NOMO-1 treated with DMSO at 0.1 percent for 48 hours (cell line): ENCODE data around the gene SLC25A21.
A peak's percentile ranks its signal among the peaks of the same experiment; 100 is the strongest.

Experiments used
- DNase-seq: peaks from one replicate; lab custom pipeline; 2025; ENCODE audit not compliant: unreplicated experiment; lab: John Stamatoyannopoulos, UW

Gene SLC25A21

DNA sequence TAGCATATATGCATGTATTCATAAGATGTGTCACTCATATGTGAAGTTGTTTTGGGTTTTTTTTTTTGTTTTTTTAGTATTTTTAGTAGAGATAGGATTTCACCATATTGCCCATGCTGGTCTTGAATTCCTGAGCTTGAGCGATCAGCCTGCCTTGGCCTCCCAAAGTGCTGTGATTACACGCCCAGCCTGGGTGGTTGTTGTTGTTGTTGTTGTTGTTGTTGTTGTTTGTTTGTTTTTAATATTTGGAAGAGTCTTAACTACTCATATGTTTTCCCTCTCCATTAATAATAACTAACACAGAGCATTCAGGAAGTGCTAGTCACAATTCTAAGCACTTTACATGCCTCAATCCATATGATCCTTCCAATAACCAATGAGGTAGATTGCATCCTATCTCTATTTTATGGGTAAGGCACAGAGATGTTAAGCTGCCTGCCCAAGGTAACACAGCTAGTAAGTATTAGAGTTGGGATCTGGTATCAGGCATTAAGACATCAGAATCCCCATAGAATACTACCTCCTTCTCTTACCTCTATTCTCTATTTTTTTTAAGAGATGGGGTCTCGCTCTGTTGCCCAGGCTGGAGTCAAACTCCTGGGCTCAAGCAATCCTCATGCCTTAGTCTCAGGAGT is 27.6 kb downstream of the SLC25A21 start:
- no peak for DNase-seq

DNA sequence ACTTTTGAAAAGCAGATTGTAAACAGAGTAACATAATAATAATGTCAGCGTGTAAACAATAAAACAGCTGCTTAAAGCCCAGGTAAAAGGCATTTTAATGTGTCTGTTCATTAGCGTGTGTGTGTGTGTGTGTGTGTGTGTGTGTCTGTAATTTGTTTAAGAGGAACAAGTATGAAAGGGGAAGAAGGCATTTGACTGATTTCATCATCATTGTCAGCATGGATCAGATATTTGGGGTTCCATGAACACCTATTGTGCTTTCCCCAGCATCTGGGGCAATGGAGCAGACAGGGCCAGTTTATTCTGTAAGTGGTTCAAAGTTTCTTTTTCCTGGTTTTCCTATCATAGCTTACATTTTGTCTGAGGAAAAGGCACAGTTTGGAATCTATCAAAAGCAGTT is 28.9 kb downstream of the SLC25A21 start:
- DNase-seq = peak; percentile 45

DNA sequence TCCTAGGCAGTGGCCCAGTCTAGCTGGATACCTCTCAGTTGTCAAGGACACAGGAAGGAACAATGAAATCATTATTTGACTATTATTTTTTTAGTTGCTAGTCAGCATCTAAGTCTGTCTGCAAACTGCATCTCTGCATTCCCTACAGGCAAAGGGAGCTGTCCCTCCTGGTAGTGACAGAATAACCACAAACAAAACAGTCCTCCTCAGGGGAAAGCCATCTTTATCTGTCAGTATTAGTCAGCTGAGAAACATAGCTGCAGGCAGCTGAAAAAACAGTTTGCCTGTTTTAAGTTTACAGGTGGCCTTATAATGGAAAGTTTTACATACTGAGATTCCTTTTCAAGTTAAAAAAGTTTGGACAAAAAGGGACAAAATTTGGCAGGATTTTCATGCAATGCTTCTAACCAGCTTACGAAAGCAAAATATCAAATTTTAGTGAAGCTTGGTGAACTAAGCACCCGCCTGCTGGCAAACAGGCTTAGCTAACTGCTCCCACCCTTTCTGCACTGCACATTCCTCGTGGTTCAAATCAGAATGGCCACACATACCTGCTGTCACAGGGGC is 29.5 kb downstream of the SLC25A21 start:
- DNase-seq = no peak

DNA sequence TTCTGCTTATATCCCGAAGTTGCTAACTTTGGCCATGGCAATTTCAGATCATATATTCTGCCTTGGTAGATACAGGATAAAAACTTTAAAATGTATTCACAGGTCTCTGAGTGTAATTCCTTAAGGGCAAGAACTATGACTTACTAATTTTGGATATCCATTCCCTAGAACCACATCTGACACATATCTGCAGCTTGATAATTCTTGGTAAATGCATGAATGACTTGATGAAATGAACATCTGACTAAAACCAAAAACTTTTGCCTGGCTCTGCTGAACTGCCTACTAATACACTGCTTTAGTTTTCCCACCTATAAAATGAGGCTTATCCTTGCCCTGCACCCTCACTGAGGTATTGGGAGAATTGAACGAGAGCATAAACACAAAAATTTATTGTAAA is 32.2 kb downstream of the SLC25A21 start:
- DNase-seq = no peak

DNA sequence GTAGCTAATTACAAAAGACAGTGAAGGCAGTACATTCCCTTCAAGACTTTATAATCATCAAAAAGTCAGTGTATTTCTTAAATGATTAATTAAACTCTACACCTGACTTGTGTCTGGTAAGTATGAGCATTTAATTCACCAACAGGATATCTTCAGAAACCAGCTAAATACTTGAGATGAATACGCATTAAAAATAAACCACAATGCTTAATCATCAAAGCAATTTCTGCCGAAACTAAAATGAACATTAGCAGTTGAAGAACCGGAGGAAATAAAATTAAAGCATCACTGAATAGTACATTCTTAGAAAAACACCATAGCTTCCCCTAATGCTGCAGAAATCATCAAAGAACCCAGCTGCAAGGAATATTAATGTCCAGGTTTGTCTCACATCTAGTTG is 32.7 kb downstream of the SLC25A21 start:
- no peak for DNase-seq

DNA sequence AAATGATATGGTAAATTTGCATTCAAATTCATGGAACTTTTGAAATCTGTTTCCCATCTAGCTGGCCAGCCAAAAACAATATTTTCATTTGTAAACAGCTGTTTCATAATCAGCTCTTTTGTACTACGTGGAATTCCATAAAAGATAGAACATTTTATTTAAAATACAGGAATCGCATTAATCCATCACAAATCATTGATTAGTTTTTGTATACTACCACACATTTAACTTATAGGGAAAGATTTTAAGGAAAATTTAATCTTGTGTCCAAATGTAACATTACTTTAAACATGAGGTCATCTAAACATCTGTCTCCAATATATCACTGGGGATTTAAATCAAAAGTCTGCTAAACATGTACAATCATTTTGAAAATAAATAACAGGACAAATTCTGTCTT is 33.5 kb downstream of the SLC25A21 start:
- DNase-seq = no peak

DNA sequence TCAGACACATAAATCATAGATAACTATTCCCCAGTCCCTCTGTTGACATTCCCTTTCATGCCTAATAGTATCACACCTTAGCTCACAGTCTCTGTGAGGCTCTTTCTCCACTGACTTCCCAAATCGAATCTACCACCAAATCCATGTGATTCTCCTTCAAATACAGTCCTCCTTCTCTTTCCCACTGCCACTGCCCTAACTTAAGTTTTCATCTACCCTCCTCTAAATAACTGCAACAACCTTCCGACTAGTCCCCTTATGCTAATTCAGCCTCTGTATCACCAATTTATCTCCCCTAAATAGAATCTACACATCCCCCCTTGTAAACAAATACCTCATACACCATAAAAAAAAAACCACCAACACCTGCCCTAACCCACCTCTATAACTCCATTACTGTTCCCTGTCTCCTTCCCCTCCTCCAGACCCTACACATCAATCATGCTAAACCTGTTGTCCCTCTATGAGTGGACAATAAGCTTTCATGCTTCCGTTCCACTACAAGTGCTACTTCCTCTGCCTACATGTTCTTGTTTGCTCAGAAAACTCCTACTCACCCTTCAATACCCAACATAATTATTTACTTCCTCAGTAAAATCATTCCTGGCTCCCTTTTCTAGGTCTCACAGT is 39.0 kb downstream of the SLC25A21 start:
- DNase-seq = no peak

DNA sequence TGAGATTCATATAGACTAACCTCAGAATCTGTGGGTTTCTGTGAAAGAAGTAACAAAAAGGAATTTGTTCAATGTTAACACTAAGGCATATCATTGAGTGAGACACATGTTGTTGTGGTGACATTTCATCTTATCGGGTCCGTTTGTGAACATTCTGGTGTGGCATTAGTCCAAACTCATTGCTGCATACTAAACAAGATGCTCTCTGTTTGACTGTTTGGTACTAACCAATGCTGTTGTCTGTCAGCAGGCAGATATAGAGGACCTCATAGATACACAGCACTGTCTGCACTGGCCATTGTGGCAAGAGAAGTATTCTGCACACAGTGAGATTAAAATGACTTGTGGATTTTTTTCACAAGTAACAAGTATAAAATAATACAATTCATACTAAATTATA is 41.2 kb downstream of the SLC25A21 start:
- DNase-seq = no peak

DNA sequence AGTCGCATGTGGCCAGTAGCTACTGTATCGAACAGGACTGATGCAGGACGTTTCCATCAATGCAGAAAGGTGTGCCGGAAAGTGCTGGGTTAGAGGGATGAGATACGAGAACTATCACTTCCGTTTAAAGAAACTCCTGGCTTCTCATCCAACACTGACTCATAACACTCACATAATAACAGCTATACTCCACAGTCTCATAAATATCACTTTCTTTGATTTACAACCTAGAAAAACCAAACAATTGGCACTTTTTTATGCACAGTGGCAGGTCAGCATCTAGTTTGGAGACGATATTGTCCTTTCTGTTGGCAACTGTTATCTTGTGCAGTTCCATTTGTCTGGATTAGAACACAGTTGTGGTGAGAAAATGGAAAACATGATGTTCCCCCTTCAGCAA is 43.4 kb downstream of the SLC25A21 start:
- no peak for DNase-seq

DNA sequence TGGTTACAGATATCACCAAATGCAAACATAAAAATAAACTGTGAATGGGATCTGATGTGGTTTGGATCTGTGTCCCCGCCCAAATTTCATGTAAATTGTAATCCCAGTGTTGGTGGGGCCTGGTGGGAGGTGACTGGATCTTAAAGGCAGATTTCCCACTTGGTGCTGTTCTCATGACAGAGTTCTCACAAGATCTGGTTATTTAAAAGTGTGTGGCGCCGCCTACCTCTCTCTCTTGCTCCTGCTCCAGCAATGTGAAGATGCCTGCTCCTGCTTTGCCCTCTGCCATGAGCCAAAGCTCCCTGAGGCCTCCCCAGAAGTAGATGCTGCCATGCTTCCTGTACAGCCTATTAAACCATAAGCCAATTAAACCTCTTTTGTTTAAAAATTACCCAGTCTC is 47.8 kb downstream of the SLC25A21 start:
- DNase-seq = no peak

DNA sequence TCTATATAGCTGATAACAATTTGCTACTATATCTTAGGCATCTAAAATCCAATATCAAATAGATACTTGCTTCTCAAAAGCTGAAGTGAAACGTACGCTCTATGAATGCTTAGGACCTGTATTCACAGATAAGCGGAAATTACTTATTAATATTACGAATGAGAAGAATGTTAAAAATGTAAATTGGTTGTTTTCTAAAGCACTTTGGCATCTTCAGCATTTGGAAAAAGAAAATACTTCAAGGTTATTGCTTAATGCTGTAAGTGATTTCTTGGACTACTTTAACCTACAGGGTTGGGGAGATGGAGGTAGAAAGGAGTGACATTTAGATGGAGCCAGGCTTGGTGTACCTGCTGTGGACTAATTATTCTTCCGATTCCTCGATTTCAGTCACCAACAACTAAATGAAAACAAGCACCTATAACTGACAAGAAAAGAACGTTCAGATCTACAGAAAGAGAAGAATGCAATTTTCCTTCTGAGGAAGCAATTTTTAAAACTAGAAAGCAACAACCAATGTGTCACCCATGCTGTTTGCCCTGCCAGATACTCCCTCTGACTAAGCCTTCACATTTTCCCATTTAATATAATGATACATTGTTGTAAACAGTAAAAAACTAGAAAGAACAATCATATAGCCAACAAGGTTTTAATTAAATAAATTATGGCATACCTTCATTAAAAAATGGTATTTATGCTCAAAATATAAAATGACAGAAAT is 49.3 kb downstream of the SLC25A21 start:
- no peak for DNase-seq

DNA sequence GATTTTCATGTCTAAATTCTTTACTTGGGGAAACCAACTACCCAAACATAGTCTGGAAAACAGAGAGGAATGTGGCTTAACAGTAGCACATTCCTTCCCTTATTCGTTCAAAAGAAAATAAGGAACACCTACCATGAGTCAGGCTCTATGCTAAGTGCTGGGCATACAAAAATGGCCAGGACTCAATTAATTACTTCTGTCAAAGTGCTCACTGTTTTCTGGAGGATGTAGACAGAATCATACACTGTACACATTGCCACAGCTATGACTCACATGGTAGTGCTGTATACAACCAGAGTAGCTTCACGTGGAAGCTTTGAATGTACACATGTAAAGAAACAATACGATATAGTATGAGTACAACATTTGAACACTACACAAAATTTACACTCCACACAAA is 50.1 kb downstream of the SLC25A21 start:
- no peak for DNase-seq

DNA sequence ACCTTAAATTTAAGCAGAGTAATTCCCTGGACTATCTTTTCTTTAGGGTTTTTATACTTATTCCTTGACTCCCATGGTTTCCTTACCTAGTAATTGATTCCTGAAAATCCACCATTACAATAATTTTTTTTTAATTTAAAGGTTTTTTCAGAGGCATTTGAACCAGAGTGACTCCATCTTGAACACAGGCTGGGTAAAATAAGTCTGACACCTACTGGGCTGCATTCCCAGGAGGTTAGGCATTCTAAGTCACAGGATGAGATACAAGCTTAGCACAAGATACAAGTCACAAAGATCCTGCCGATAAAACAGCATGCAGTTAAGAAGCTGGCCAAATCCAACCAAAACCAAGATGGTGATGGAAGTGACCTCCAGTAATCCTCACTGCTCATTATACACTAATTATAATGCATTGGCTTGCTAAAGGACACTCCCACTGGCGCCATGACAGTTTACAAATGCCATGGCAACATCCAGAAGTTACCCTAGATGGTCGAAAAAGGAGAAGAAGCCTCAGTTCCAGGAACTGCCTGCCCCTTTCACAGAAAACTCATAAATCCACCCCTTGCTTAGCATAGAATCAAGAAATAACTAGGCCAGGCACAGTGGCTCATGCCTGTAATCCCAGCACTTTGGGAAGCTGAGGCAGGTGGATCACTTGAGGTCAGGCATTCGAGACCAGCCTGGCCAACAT is 53.6 kb downstream of the SLC25A21 start:
- no peak for DNase-seq

DNA sequence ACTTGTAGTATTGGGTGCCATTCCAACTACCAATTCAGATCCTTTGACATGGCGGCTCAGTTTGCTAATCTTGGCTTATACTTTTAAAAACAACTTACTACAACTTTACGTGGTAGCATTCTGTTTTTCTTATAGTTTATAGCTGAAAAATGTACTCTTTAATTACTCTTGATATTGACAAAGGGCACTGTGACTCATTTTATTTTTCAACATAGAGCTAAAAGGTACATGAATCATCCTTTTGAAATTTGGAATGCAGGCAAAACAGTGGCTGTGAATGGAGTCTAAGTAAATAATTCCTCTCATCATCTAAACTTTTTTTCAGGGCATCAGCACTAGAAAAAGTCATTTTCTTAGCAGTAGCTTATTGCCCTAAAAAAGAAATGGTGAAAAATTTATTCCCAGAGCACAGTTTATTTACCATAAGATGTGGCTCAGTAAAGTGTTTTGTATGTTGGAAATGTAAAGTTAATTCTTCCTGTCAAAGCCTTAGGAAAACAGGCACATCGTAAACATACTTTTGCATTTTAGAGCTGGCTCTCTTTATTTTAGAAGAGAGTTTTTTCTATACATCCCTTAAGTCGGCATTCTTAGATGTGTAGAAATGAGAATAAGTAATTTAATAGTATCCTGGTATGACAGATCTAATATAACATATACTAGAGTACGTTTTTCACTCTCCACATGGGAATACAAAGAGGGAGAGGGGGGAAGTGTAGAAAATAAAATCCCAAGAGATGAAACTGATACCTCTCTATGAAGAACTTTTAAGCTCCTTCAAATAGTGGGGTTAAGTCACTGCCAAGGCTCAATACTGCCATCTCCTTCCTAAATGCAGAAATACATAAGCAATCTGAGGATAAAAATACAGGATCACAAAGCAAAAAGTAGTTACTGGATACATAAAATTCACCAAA is 55.2 kb downstream of the SLC25A21 start:
- DNase-seq = no peak

DNA sequence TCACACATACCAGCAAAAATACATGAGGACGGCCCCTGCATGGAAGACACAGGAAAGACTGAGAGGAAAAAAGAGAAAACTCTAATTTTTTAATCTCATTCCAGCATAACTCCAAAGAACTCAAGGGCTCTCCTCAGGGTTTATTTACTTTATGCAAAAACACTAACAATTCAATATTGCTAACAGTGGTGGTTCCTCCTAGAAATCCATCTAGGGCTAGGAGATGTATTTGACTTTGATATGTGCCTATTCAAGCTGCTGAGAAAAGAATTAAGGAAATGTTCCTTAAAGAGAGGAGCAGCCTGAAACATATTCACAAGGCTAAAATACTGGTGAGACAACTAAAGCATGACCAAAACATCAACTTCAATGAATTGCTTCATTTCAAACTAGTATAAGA is 57.0 kb downstream of the SLC25A21 start:
- DNase-seq = no peak

DNA sequence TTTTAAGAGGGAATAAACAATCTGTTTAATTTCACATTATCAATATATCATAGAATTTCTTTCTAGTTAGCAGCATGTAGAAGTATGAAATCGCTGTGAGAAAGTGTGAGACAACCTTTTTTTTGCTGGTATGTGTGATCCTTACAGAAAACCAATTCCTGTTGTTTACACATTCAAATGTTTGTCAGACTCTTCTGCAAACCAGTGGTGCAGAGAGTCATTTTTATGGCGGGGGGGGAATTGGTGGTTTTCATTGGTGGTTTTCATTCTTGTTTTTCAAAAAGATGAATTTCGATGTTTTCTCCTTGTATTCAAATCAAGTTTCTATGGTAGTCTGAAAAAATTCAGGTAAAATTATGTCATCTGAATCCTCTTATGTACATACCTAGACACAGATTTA is 57.8 kb downstream of the SLC25A21 start:
- DNase-seq = no peak

DNA sequence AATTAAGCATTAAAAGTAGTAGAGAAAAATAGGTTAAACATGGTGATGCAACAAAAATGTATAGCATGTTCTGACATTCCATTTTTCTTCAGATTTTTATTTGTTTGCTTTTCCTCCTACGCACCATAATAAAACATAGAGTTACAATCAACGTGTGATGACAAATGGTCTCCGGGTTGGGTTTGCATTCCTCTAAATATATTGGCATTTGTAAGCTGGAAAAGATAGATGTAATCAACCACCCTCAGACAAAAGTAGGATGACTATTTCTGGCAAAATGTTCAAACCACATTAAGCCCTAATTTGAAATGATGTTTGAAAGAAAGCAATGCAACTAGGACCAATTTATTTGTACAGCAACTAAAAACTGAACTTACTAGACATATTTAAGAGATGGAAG is 58.4 kb downstream of the SLC25A21 start:
- DNase-seq = no peak

DNA sequence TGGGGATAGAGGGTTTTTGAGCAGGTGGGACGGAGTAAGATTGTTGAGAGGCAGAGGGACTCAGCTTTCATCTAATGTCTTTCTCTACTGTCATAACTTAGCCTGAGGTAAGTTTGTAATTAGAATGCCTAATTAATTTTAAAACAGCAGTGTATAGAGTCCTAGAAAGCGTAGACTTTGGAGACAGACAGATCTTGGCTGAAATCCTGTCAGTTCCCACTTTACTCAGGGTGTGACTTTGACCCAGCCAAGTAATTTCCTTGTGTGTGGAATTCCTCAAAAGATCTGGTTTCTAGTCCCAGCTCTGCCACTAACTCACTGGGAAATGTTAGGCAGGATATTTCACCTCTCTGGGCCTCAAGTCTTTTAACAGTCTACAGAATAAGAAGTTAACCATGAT is 74.3 kb downstream of the SLC25A21 start:
- DNase-seq = no peak

DNA sequence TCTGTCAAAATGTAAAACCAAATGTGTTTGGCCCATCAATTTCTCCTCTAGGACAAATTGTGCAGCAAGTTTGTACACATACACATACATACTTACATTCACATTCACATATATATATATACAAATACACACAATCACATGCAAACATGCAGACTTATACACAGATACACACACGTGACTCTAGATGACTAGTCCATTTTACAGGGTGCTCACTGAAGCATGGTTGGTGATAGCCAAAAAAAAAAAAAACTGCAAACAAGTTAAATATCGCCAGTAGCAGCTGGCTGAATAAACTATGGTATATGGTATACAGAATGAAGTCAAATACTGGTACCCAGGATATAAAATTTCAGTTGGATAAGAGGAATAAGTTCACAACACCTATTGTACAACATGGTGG is 77.9 kb downstream of the SLC25A21 start:
- no peak for DNase-seq

DNA sequence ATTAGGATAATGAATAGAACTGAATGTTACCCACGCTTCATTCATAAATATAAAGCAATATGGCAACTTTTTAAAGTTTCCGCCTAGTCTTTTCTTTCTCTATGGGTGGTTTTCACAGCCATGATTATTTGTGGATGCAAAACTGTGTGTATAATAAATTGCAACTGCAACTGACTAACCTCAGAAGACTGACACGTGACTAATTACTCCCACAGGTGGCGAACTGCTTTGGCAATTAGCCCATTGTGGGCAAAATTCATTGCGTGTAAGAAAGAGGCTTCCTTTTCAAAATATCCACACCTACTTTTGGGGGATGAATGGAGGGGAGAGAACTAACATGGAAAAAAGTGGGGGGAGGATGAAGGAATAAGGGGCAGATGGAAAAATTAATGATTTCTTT is 79.0 kb downstream of the SLC25A21 start:
- no peak for DNase-seq

DNA sequence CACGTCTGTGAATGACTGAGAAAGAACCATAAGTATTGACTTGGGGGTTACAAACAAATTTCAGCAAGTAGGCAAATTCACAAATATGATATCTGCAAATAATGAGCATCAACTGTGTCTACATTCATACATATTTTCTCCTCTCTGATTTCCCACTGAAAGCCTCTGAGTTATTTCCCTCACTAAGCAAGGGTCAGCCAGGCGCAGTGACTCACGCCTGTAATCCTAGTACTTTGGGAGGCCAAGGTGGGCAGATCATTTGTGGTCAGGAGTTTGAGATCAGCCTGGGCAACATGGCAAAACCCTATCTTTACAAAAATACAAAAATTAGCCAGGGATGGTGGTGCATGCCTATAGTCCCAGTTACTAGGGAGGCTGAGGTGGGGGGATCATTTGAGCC is 80.8 kb downstream of the SLC25A21 start:
- no peak for DNase-seq
